Vagina (tissue), 2 donors: Measurements from ENCODE around the gene WDR91.

Source experiments
- POLR2A ChIP-seq, 2 donors: fragments of 450-650 bp; IDR thresholded peaks; one replicate each; pipeline ENCODE4 v1.6.1; 2017; ENCODE audit warnings: antibody characterized with exemption in 2 of 2, mild to moderate bottlenecking in 2 of 2, moderate library complexity in 2 of 2
- POLR2AphosphoS5 ChIP-seq, 2 donors: sonication (generic); formaldehyde crosslinking; IDR thresholded peaks; one replicate each; pipeline ENCODE4 v1.9.0; 2017; ENCODE audit warnings: antibody characterized with exemption in 2 of 2, mild to moderate bottlenecking in 2 of 2, low read depth in 1 of 2; ENCODE audit not compliant: insufficient read depth in 1 of 2
- TF ChIP-seq, protein P1 (sequence below), 3 experiments: fragments of 450-650 bp in 2 of 3; fragments of 200-600 bp in 1 of 3; sonication (generic) in 1 of 3; IDR thresholded peaks; one replicate each; pipeline ENCODE4 v1.5.1; 2017 to 2019; ENCODE audit warnings: antibody characterized with exemption in 3 of 3, mild to moderate bottlenecking in 2 of 3, moderate library complexity in 2 of 3

DNA sequence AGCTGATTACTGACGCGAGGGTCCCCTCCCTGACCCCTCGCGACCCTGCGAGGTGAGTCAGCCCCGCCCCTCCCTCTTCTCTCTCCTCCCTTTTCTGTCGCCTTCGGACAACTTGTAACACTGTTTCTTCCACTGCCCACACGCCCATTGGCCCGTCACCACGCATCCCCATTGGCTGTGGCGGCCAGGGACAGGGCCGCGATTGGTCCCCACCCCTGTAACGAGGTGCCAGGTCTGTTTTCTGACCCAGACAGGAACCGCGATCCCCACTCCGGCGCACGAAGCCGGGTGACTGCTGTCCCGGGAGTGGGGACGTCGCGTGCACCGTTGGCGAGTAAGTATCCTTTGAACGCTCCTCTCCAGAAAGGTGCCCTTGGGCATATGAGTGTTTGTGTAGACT lies 22.2 kb upstream of the WDR91 start, which contains the start of gene STRA8:
- TF ChIP-seq, protein P1, sequence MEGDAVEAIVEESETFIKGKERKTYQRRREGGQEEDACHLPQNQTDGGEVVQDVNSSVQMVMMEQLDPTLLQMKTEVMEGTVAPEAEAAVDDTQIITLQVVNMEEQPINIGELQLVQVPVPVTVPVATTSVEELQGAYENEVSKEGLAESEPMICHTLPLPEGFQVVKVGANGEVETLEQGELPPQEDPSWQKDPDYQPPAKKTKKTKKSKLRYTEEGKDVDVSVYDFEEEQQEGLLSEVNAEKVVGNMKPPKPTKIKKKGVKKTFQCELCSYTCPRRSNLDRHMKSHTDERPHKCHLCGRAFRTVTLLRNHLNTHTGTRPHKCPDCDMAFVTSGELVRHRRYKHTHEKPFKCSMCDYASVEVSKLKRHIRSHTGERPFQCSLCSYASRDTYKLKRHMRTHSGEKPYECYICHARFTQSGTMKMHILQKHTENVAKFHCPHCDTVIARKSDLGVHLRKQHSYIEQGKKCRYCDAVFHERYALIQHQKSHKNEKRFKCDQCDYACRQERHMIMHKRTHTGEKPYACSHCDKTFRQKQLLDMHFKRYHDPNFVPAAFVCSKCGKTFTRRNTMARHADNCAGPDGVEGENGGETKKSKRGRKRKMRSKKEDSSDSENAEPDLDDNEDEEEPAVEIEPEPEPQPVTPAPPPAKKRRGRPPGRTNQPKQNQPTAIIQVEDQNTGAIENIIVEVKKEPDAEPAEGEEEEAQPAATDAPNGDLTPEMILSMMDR (IDR thresholded peaks at IDR 0.05): no peak
- TF ChIP-seq POLR2A (IDR thresholded peaks at IDR 0.05) (no peak), POLR2AphosphoS5 (IDR thresholded peaks at IDR 0.05; ENCODE audit: insufficient read depth in 1 of 2, low read depth in 1 of 2) (no peak)
